Esophagus (tissue), 2 donors: ENCODE results near the gene SLC28A1. TPM values are rescaled to one million over a fixed set of nuclear protein-coding genes. Genes with fewer than 3 reads are reported as not detected.
"Not testable (repeated sequence)": the region's sequence is repeated elsewhere in the genome, so short reads cannot be mapped to it uniquely, and the experiment has no call there.

Experiments
- H3K27ac ChIP-seq, 2 donors: one replicate each; pipeline ENCODE4 v1.5.1; 2013; ENCODE audit warnings: low read depth in 2 of 2, mild to moderate bottlenecking in 2 of 2, inconsistent platforms in 1 of 2, low read length in 1 of 2, moderate library complexity in 1 of 2
- H3K27me3 ChIP-seq, 2 donors: one replicate each; pipeline ENCODE4 v1.6.1; 2013; ENCODE audit warnings: low read length in 2 of 2, control low read depth in 1 of 2, mild to moderate bottlenecking in 1 of 2; ENCODE audit not compliant: insufficient read depth in 2 of 2, control insufficient read depth in 1 of 2
- H3K36me3 ChIP-seq, 2 donors: one replicate each; pipeline ENCODE4 v1.6.1; 2013; ENCODE audit warnings: low read length in 1 of 2; ENCODE audit not compliant: control insufficient read depth in 2 of 2, insufficient read depth in 2 of 2
- H3K4me1 ChIP-seq, 2 donors: one replicate each; pipeline ENCODE4 v1.6.1; 2013; ENCODE audit warnings: low read length in 1 of 2; ENCODE audit not compliant: control insufficient read depth in 2 of 2, insufficient read depth in 2 of 2
- H3K4me3 ChIP-seq, 2 donors: one replicate each; pipeline ENCODE4 v1.5.1; 2013; ENCODE audit warnings: low read length in 2 of 2, mild to moderate bottlenecking in 2 of 2, low read depth in 1 of 2, moderate library complexity in 1 of 2
- H3K9me3 ChIP-seq, 2 donors: one replicate each; pipeline ENCODE4 v1.6.1; 2013; ENCODE audit warnings: mild to moderate bottlenecking in 2 of 2, low read depth in 1 of 2, low read length in 1 of 2, moderate library complexity in 1 of 2; ENCODE audit not compliant: control insufficient read depth in 2 of 2, insufficient read depth in 1 of 2
- WGBS, 2 donors: extraction: QIAGEN DNeasy Blood & Tissue Kit; methylation state at CpG; one replicate each; pipeline ENCODE4 v1.1.7; 2013; 5-methylcytosine and 5-hydroxymethylcytosine counted together
- polyA plus RNA-seq, 2 donors: library from polyadenylated mRNA; stranded (reverse); fragments of 200-250 nt; gene quantifications; one replicate each; pipeline ENCODE4 v1.2.3, GENCODE V29; 2013
- donor health status: healthy with polysubstance abuse.
- donor health status: Bipolar disorder and iron deficiency.

Gene SLC28A1
- polyA plus RNA-seq, 2 donors, result 0.02 to 0.08 TPM

GRCh38 chr15:84871428-84871985 is 13.0 kb upstream of the SLC28A1 start:
- H3K36me3 ChIP-seq, result peaks cover 0 to 6% of the 10 kb centered on the region in 2 donors
- 91 to 93% methylated on average over 9 of the region's 9 CpGs for WGBS, 2 donors
- no peaks in the 10 kb centered on the region for H3K4me1 ChIP-seq

GRCh38 chr15:84872009-84872910 is 12.2 kb upstream of the SLC28A1 start:
- Histone ChIP-seq H3K27me3 (no peaks in the 10 kb centered on the region), H3K27ac (no peak overlapping the region), H3K4me1 (no peaks in the 10 kb centered on the region), H3K36me3 (peaks cover 0 to 5% of the 10 kb centered on the region in 2 donors), H3K4me3 (no peak overlapping the region), H3K9me3 (no peaks in the 10 kb centered on the region)
- 87 to 91% methylated on average over 17 of the region's 17 CpGs for WGBS, 2 donors

More at GRCh38 chr15:84871428-84871985, 13.0 kb upstream of the SLC28A1 start:
- H3K27ac ChIP-seq, result no peak overlapping the region
- no peak overlapping the region for H3K4me3 ChIP-seq
- no peaks in the 10 kb centered on the region for H3K27me3 ChIP-seq
- H3K9me3 ChIP-seq, result no peaks in the 10 kb centered on the region

DNA sequence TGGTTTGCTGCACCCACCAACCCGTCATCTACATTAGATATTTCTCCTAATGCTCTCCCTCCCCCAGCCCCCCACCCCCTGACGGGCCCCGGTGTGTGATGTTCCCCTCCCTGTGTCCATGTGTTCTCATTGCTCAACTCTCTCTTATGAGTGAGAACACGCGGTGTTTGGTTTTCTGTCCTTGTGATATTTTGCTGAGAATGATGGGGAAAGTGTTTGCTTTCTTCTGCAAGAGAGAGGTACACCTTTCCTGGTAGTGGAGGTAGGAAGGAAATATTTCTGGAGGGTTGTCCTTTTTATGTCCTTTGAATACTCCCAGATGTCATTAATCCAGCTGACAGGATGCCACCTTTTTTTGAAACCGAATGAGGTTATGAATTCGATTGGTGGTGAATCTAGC is 10.5 kb upstream of the SLC28A1 start:
- no peaks in the 10 kb centered on the region for H3K4me1 ChIP-seq
- no peaks in the 10 kb centered on the region for H3K9me3 ChIP-seq
- peaks cover 0 to 3% of the 10 kb centered on the region in 2 donors for H3K36me3 ChIP-seq
- WGBS, 2 donors, result 47 to 54% methylated on average over 7 of the region's 7 CpGs
- no peak overlapping the region for H3K4me3 ChIP-seq
- H3K27ac ChIP-seq, result no peak overlapping the region
- no peaks in the 10 kb centered on the region for H3K27me3 ChIP-seq

- Histone ChIP-seq H3K9me3 (no peaks in the 10 kb centered on the region), H3K27me3 (no peaks in the 10 kb centered on the region), H3K27ac (no peak overlapping the region), H3K4me3 (no peak overlapping the region), H3K4me1 (no peaks in the 10 kb centered on the region), H3K36me3 (no peaks in the 10 kb centered on the region)
- 85% methylated on average over 5 of the region's 5 CpGs for WGBS, 2 donors
These were observed 9.3 kb upstream of the SLC28A1 start for GRCh38 chr15:84874981-84875699.

DNA sequence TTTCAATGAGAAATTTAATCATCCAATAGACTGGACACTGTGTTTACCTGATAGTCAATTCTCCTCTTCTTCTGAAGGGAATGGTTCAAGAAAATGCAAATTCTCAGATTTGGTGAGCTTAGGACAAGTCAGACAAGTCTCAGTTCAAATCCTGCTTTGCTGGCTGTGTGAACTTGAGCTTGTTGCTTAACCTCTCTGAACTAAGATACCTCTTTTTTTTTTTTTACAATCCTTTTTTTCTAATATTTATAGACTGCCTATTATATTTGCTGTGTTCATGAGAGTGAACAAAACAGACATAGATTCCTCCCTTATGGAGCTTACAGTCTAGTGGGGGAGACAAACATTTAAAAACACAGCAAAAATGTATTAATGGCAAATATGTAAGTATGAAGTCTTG is 8.2 kb upstream of the SLC28A1 start:
- Histone ChIP-seq H3K27me3 (no peaks in the 10 kb centered on the region), H3K4me1 (no peaks in the 10 kb centered on the region), H3K27ac (no peak overlapping the region), H3K9me3 (no peaks in the 10 kb centered on the region), H3K36me3 (no peaks in the 10 kb centered on the region), H3K4me3 (no peak overlapping the region)

GRCh38 chr15:84877701-84878100 is 6.8 kb upstream of the SLC28A1 start:
- not testable (repeated sequence) for H3K4me3 ChIP-seq, H3K4me1 ChIP-seq, H3K27me3 ChIP-seq, H3K9me3 ChIP-seq, H3K36me3 ChIP-seq, H3K27ac ChIP-seq
- whole genome bisulfite sequencing, 2 donors, result 90 to 97% methylated on average over 3 of the region's 3 CpGs

GRCh38 chr15:84878504-84878903 is 6.0 kb upstream of the SLC28A1 start:
- H3K27ac ChIP-seq, result no peak overlapping the region
- no peak overlapping the region for H3K4me3 ChIP-seq
- H3K36me3 ChIP-seq, result no peaks in the 10 kb centered on the region
- no peaks in the 10 kb centered on the region for H3K27me3 ChIP-seq
- H3K9me3 ChIP-seq, result no peaks in the 10 kb centered on the region
- 44 to 48% methylated on average over 4 of the region's 4 CpGs for WGBS, 2 donors
- H3K4me1 ChIP-seq, result no peaks in the 10 kb centered on the region

DNA sequence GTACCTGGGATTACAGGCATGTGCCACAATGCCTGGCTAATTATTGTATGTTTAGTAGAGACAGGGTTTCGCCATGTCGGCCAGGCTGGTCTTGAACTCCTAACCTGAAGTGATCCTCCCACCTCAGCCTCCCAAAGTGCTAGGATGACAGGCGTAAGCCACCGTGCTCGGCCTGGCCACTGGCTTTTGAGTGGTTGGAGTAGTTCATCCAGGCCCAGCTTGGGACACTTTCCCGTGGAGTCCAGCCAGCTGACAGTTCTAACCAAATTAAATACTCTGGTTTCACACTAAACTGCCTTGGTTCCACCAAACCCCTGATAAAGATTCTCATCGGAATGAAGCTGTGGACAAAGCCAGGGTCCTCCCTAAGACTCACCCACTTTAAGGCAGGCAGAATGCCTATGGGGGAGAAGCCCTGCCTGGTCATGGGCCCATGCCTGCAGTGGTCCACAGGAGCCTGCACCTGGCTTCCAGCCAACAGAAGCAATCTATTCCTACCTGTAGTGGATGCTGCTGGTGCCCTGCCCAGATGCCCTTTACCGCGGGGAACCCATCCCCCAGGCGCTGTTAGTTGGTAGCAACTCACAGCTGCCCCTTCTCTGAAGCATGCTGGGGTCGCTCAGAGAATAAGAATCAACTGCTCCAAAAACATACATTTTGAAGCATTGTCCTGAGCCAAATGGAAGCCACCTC is 5.2 kb upstream of the SLC28A1 start:
- H3K9me3 ChIP-seq, result no peaks in the 10 kb centered on the region
- WGBS, 2 donors, result 90 to 91% methylated on average over 11 of the region's 11 CpGs
- no peaks in the 10 kb centered on the region for H3K36me3 ChIP-seq
- no peaks in the 10 kb centered on the region for H3K4me1 ChIP-seq
- no peaks in the 10 kb centered on the region for H3K27me3 ChIP-seq
- H3K27ac ChIP-seq, result no peak overlapping the region
- no peak overlapping the region for H3K4me3 ChIP-seq

- Histone ChIP-seq H3K36me3 (no peaks in the 10 kb centered on the region), H3K9me3 (no peaks in the 10 kb centered on the region), H3K27me3 (no peaks in the 10 kb centered on the region), H3K4me3 (no peak overlapping the region), H3K4me1 (no peaks in the 10 kb centered on the region), H3K27ac (no peak overlapping the region)
- 82 to 88% methylated on average over 3 of the region's 3 CpGs for WGBS, 2 donors
These were observed 4.5 kb upstream of the SLC28A1 start for GRCh38 chr15:84880007-84880406.
